Brain microvascular endothelial cell (primary cell): Measurements from ENCODE around the gene ERG.

Experiments
- DNase-seq: peaks from one replicate; pipeline ENCODE4 v3.0.0-alpha.2; 2020
- H3K27ac ChIP-seq: fragments of 250-450 bp; sonication (Bioruptor Pico); 2 replicates; pipeline ENCODE4 v1.5.1; 2020; ENCODE audit warnings: mild to moderate bottlenecking, moderate library complexity
- H3K27me3 ChIP-seq: fragments of 250-450 bp; sonication (Bioruptor Pico); replicated peaks from 2 replicates; pipeline ENCODE4 v1.5.1; 2020; ENCODE audit warnings: mild to moderate bottlenecking
- H3K36me3 ChIP-seq: fragments of 250-450 bp; sonication (Bioruptor Pico); replicated peaks from 2 replicates; pipeline ENCODE4 v1.5.1; 2020; ENCODE audit warnings: mild to moderate bottlenecking
- H3K4me3 ChIP-seq: 2 replicates; pipeline ENCODE4 v1.5.1; 2011; ENCODE audit warnings: low read depth, mild to moderate bottlenecking, control low read depth, low read length, moderate library complexity
- CTCF ChIP-seq: IDR thresholded peaks from 2 replicates; pipeline ENCODE4 v1.5.1; 2011; ENCODE audit warnings: low read depth, mild to moderate bottlenecking, moderate library complexity, low read length, control low read depth, inconsistent platforms; ENCODE audit errors: missing control alignments
- in situ Hi-C: cut with HindIII; loops from 2 replicates; pipeline ENCODE4 v1.10.0; 2017; ENCODE audit warnings: low sequenced_read_pairs, low pct_ligation_motif_present

Gene ERG

GRCh38 chr21:38400195-38400919, 97.9 kb downstream of the ERG start:
- in situ Hi-C loops: no loop called here
- H3K4me3 ChIP-seq: no peak overlapping the region
- no peak overlapping the region for H3K27ac ChIP-seq
- DNase-seq: no peak
- H3K27me3 ChIP-seq: no peaks in the 10 kb centered on the region
- H3K36me3 ChIP-seq: no peaks in the 10 kb centered on the region
- no peak for TF ChIP-seq CTCF

- no peak for TF ChIP-seq CTCF
- Histone ChIP-seq H3K27ac (no peak overlapping the region), H3K4me3 (no peak overlapping the region), H3K27me3 (no peaks in the 10 kb centered on the region), H3K36me3 (no peaks in the 10 kb centered on the region)
- in situ Hi-C loops: no loop called here
- no peak for DNase-seq
These were observed 99.2 kb downstream of the ERG start for GRCh38 chr21:38399103-38399502.

GRCh38 chr21:38396325-38396724, 102.0 kb downstream of the ERG start:
- TF ChIP-seq CTCF: no peak
- no peak for DNase-seq
- Histone ChIP-seq H3K4me3 (no peak overlapping the region), H3K27ac (no peak overlapping the region), H3K27me3 (no peaks in the 10 kb centered on the region), H3K36me3 (no peaks in the 10 kb centered on the region)
- in situ Hi-C loops: no loop called here

GRCh38 chr21:38395581-38395980, 102.7 kb downstream of the ERG start:
- Histone ChIP-seq H3K4me3 (no peak overlapping the region), H3K36me3 (no peaks in the 10 kb centered on the region), H3K27me3 (no peaks in the 10 kb centered on the region), H3K27ac (no peak overlapping the region)
- no peak for TF ChIP-seq CTCF
- in situ Hi-C loops: no loop called here
- DNase-seq: no peak

GRCh38 chr21:38392661-38393060, 105.6 kb downstream of the ERG start:
- Histone ChIP-seq H3K27me3 (no peaks in the 10 kb centered on the region), H3K4me3 (no peak overlapping the region), H3K36me3 (no peaks in the 10 kb centered on the region), H3K27ac (no peak overlapping the region)
- in situ Hi-C loops: no loop called here
- no peak for TF ChIP-seq CTCF
- DNase-seq: no peak

- no peak for TF ChIP-seq CTCF
- H3K4me3 ChIP-seq: no peak overlapping the region
- no peak for DNase-seq
- in situ Hi-C loops: no loop called here
- H3K27me3 ChIP-seq: no peaks in the 10 kb centered on the region
- H3K36me3 ChIP-seq: no peaks in the 10 kb centered on the region
- H3K27ac ChIP-seq: no peak overlapping the region
These were observed 108.4 kb downstream of the ERG start for GRCh38 chr21:38389896-38390295.
